IMR-90 (cell line): ENCODE data around the gene MIEN1. TPM values are rescaled to one million over a fixed set of nuclear protein-coding genes. Genes with fewer than 3 reads are reported as not detected.

ENCODE experiments used
- ATAC-seq: fragments of 200-7000 bp; cut with Tn5 transposase; 2 replicates; pipeline ENCODE4 v1.9.1; 2020; ENCODE audit warnings: low read depth, mild to moderate bottlenecking, moderate library complexity
- BruUV-seq: library from RNA; stranded (reverse); fragments of 400-500 nt; replicated peaks from 2 replicates; lab custom pipeline; 2021; lab: Mats Ljungman, UMichigan
- CTCF ChIA-PET: fragments of 300-600 bp; formaldehyde crosslinking; extraction: SDS; loops from one replicate; lab custom pipeline; 2021; ENCODE audit warnings: antibody characterized with exemption; lab: Yijun Ruan, JAX
- POLR2A ChIA-PET: fragments of 300-600 bp; sonication (Branson Sonifier 250); formaldehyde crosslinking; loops from one replicate; lab custom pipeline; 2022; ENCODE audit warnings: antibody characterized with exemption; ENCODE audit not compliant: unreplicated experiment; lab: Charles Lee
- DNase-seq: peaks from one replicate; pipeline ENCODE4 v3.0.0; 2013
- H2AFZ ChIP-seq: replicated peaks from 2 replicates; pipeline ENCODE3; 2013; ENCODE audit warnings: low read length, mild to moderate bottlenecking; ENCODE audit not compliant: poor library complexity
- H2AK5ac ChIP-seq: 2 replicates; pipeline ENCODE4 v1.6.1; 2013; ENCODE audit warnings: low read depth, low read length, inconsistent platforms
- H2AK9ac ChIP-seq: replicated peaks from 2 replicates; pipeline ENCODE3; 2013; ENCODE audit warnings: mild to moderate bottlenecking, low read depth, low read length, moderate library complexity; ENCODE audit not compliant: poor library complexity
- H2BK120ac ChIP-seq: 2 replicates; pipeline ENCODE4 v1.6.1; 2013; ENCODE audit warnings: low read depth, low read length, inconsistent platforms
- H2BK15ac ChIP-seq: 3 replicates; pipeline ENCODE4 v1.6.1; 2013; ENCODE audit warnings: low read depth, low read length, inconsistent platforms
- H2BK20ac ChIP-seq: 2 replicates; pipeline ENCODE4 v1.6.1; 2013; ENCODE audit warnings: low read depth, mild to moderate bottlenecking, inconsistent platforms, low read length, moderate library complexity
- H2BK5ac ChIP-seq: 2 replicates; pipeline ENCODE4 v1.6.1; 2013; ENCODE audit warnings: mild to moderate bottlenecking, low read depth, low read length, inconsistent platforms; ENCODE audit not compliant: poor library complexity, severe bottlenecking
- H3K14ac ChIP-seq: replicated peaks from 2 replicates; pipeline ENCODE4 v1.6.1; 2013; ENCODE audit warnings: low read depth, low read length, inconsistent platforms
- H3K18ac ChIP-seq: 2 replicates; pipeline ENCODE4 v1.6.1; 2013; ENCODE audit warnings: low read depth, low read length, control low read depth
- H3K23ac ChIP-seq: 2 replicates; pipeline ENCODE4 v1.6.1; 2013; ENCODE audit warnings: low read depth, low read length, inconsistent platforms
- H3K27ac ChIP-seq: 2 replicates; pipeline ENCODE4 v1.5.1; 2013; ENCODE audit warnings: mild to moderate bottlenecking, control low read depth, low read length; ENCODE audit not compliant: insufficient read depth
- H3K27me3 ChIP-seq: 2 replicates; pipeline ENCODE4 v1.6.1; 2013; ENCODE audit warnings: low read length; ENCODE audit not compliant: control insufficient read depth, insufficient read depth
- H3K36me3 ChIP-seq: 2 replicates; pipeline ENCODE4 v1.6.1; 2013; ENCODE audit warnings: low read length, mixed read lengths; ENCODE audit not compliant: control insufficient read depth, insufficient read depth
- H3K4ac ChIP-seq: 2 replicates; pipeline ENCODE4 v1.6.1; 2013; ENCODE audit warnings: low read depth, low read length, inconsistent platforms
- H3K4me1 ChIP-seq: 2 replicates; pipeline ENCODE4 v1.6.1; 2013; ENCODE audit warnings: low read length, mixed read lengths; ENCODE audit not compliant: control insufficient read depth, insufficient read depth
- H3K4me2 ChIP-seq: 2 replicates; pipeline ENCODE4 v1.6.1; 2013; ENCODE audit warnings: low read depth, mild to moderate bottlenecking, control low read depth, low read length, moderate library complexity
- H3K4me3 ChIP-seq: 2 replicates; pipeline ENCODE4 v1.5.1; 2013; ENCODE audit warnings: low read depth, mild to moderate bottlenecking, control low read depth, low read length, moderate library complexity; ENCODE audit not compliant: insufficient read depth
- H3K56ac ChIP-seq: 2 replicates; pipeline ENCODE4 v1.6.1; 2013; ENCODE audit warnings: low read length, inconsistent platforms; ENCODE audit not compliant: insufficient read depth; ENCODE audit errors: extremely low read depth
- H3K79me1 ChIP-seq, 2 experiments: 2 replicates each; pipeline ENCODE4 v1.6.1; 2013; ENCODE audit warnings: low read length in 2 of 2, inconsistent platforms in 1 of 2, low read depth in 1 of 2
- H3K9ac ChIP-seq: 2 replicates; pipeline ENCODE4 v1.6.1; 2013; ENCODE audit warnings: low read depth, low read length, control low read depth
- H3K9me1 ChIP-seq: 2 replicates; pipeline ENCODE4 v1.6.1; 2013; ENCODE audit warnings: low read length, inconsistent platforms; ENCODE audit not compliant: insufficient read depth
- H3K9me3 ChIP-seq: 2 replicates; pipeline ENCODE4 v1.6.1; 2013; ENCODE audit warnings: low read length; ENCODE audit not compliant: control insufficient read depth, insufficient read depth
- H4K20me1 ChIP-seq: 2 replicates; pipeline ENCODE4 v1.6.1; 2013; ENCODE audit warnings: low read length, inconsistent platforms; ENCODE audit not compliant: insufficient read depth
- H4K5ac ChIP-seq: 2 replicates; pipeline ENCODE4 v1.6.1; 2013; ENCODE audit warnings: mild to moderate bottlenecking, low read depth, low read length, control low read depth
- H4K8ac ChIP-seq, 2 experiments: 2 replicates each; pipeline ENCODE4 v1.6.1; 2013; ENCODE audit warnings: low read depth in 2 of 2, low read length in 2 of 2, control low read depth in 1 of 2, inconsistent platforms in 1 of 2
- H4K91ac ChIP-seq: 2 replicates; pipeline ENCODE4 v1.6.1; 2013; ENCODE audit warnings: low read depth, low read length, inconsistent platforms; ENCODE audit not compliant: insufficient read depth
- CEBPB ChIP-seq: IDR thresholded peaks from 2 replicates; pipeline ENCODE4 v1.6.1; 2012; ENCODE audit warnings: low read depth, low read length, improper control_type of control experiment
- MAZ ChIP-seq: IDR thresholded peaks from 2 replicates; pipeline ENCODE4 v1.6.1; 2012; ENCODE audit warnings: low read depth, mild to moderate bottlenecking, low read length, improper control_type of control experiment, moderate library complexity, borderline replicate concordance
- POLR2A ChIP-seq: IDR thresholded peaks from 2 replicates; pipeline ENCODE4 v1.6.1; 2012; ENCODE audit warnings: mild to moderate bottlenecking, low read depth, low read length
- RAD21 ChIP-seq: IDR thresholded peaks from 2 replicates; pipeline ENCODE4 v1.6.1; 2012; ENCODE audit warnings: low read length, improper control_type of control experiment
- RCOR1 ChIP-seq: IDR thresholded peaks from 2 replicates; pipeline ENCODE4 v1.6.1; 2012; ENCODE audit warnings: mild to moderate bottlenecking, low read length, improper control_type of control experiment; ENCODE audit not compliant: insufficient replicate concordance
- RFX5 ChIP-seq: IDR thresholded peaks from 2 replicates; pipeline ENCODE4 v1.8.0; 2012; ENCODE audit warnings: low read depth, mild to moderate bottlenecking, low read length, moderate library complexity
- SMC3 ChIP-seq: fragments of 150-350 bp; IDR thresholded peaks from 2 replicates; pipeline ENCODE4 v1.6.1; 2016; ENCODE audit warnings: low read depth, mild to moderate bottlenecking, antibody characterized with exemption, low read length, moderate library complexity
- WGBS, 2 experiments: methylation state at CpG; one replicate each; pipeline versions ENCODE4 v1.1.5 to v1.1.7; 2013; ENCODE audit warnings: missing lambda C conversion rate in 2 of 2; ENCODE audit not compliant: insufficient read length in 1 of 2; ENCODE audit errors: extremely low coverage in 2 of 2; 5-methylcytosine and 5-hydroxymethylcytosine counted together
- dilution Hi-C: fragments of 300-500 bp; cut with HindIII; formaldehyde crosslinking; loops from one replicate; pipeline ENCODE4 v1.14.3; 2018; ENCODE audit warnings: low sequenced_read_pairs; ENCODE audit not compliant: unreplicated experiment
- in situ Hi-C: fragments of 300-500 bp; cut with MboI; formaldehyde crosslinking; loops from 3 replicates; pipeline ENCODE4 v1.14.3; 2019; ENCODE audit warnings: low sequenced_read_pairs, inconsistent platforms, mixed read lengths
- intact Hi-C: fragments of 100-400 bp; cut with micrococcal nuclease; formaldehyde crosslinking; loops from 2 replicates; pipeline ENCODE4 v1.10.0; 2022
- microRNA-seq, 2 experiments: library from miRNA; stranded (forward) in 1 of 2; unstranded in 1 of 2; fragments of 10-50 nt in 1 of 2; fragments of <30 nt in 1 of 2; gene quantifications in 1 of 2; microRNA quantifications in 1 of 2; one replicate each; pipeline versions ENCODE3 to v1.1.0; 2013 to 2020; ENCODE audit not compliant: insufficient read depth in 1 of 2, insufficient read length in 1 of 2, unreplicated experiment in 1 of 2
- polyA plus RNA-seq, 3 experiments: library from polyadenylated mRNA; depleted of rRNA; stranded (reverse); fragments of >200 nt; gene quantifications; 2 replicates each; pipeline ENCODE4 v1.2.3, GENCODE V29; 2012; ENCODE audit warnings: low replicate concordance in 1 of 3
- small RNA-seq, 5 experiments: library from RNA; depleted of rRNA; stranded (forward); fragments of <200 nt; gene quantifications; one replicate each; pipeline ENCODE3, GENCODE V24; 2012
- total RNA-seq: library from RNA; depleted of rRNA; stranded (reverse); fragments of >200 nt; gene quantifications from 2 replicates; pipeline ENCODE4 v1.2.3, GENCODE V29; 2012; rRNA removed

MIEN1 gene
- total and polyA plus RNA-seq, 2 of the 4 experiments (the other 2 are of a cell fraction): 20.3 to 75.6 TPM

DNA sequence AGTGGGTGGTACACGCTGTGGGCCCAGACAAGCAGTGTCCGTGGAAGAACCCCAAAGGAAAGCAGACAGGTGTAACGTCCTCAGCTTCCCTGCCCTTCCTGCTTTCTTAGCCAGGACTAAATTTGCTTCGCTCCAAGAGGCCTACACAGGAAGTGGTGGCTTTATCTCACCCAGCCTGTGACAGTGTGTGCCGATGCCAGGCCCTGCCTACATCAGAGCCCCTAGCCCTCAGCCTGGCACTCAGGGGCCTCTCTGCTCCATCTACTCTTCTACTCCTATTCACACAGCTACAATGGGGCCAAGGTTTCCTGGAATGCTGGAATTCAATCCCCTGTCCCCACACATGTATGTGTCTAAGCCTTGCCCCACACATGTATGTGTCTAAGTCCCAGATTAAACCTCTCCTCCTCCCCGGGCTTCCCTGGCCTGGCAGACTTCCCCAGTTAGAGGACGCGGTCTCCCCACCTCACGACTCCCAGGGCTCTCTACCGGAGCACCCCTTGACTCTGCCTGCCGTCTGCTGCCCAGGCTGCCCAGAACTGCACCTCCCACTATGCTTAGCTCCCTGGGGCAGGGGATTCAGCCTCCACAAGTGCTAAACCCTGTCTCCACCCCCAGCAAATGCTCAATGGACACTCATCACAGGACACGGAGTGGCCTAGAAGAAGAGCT, 50.7 kb downstream of the MIEN1 start:
- no peak overlapping the region for H2BK20ac ChIP-seq
- H3K79me1 ChIP-seq: no peaks in the 10 kb centered on the region
- H3K56ac ChIP-seq: no peak overlapping the region
- no peak overlapping the region for H3K14ac ChIP-seq
- H3K4me1 ChIP-seq: peaks cover 7% of the 10 kb centered on the region
- no peak overlapping the region for H3K4me3 ChIP-seq
- H3K23ac ChIP-seq: no peak overlapping the region
- H2AK9ac ChIP-seq: peak overlapping the region; percentile 8
- H2BK15ac ChIP-seq: no peak overlapping the region
- intact Hi-C loops: no loop called here
- H4K5ac ChIP-seq: no peak overlapping the region
- H4K91ac ChIP-seq: no peak overlapping the region
- no peak overlapping the region for H2BK5ac ChIP-seq
- WGBS, 2 experiments: 100% methylated on average over 1 of the region's 12 CpGs; no CpG with 5 or more reads in 1 of the 2 experiments
- DNase-seq (no peak), ATAC-seq (no peak)
- peaks cover 7% of the 10 kb centered on the region; the same call in 1 of the 2 replicates for H3K9me1 ChIP-seq
- peaks cover 11% of the 10 kb centered on the region for H3K36me3 ChIP-seq
- in situ Hi-C loops: no loop called here
- no peaks in the 10 kb centered on the region for H3K9me3 ChIP-seq
- CTCF ChIA-PET: interaction anchor here (1.2 kb wide), 1 partner anchor 11 kb away, joined by 3 read pairs; no protein-coding TSS in a partner anchor
- no peak overlapping the region for H4K8ac ChIP-seq
- no peak overlapping the region for H2AK5ac ChIP-seq
- POLR2A ChIA-PET: no interaction called here
- H3K9ac ChIP-seq: no peak overlapping the region
- no peak overlapping the region for H3K18ac ChIP-seq
- H3K4ac ChIP-seq: no peak overlapping the region
- no TSS peak for BruUV-seq
- H3K27me3 ChIP-seq: no peaks in the 10 kb centered on the region
- H2BK120ac ChIP-seq: no peak overlapping the region
- TF ChIP-seq POLR2A: no peak
- TF ChIP-seq RAD21: no peak
- no peak for TF ChIP-seq RFX5
- no peak for TF ChIP-seq RCOR1
- TF ChIP-seq SMC3: no peak
- TF ChIP-seq CEBPB: no peak
- no peak for TF ChIP-seq MAZ
- dilution Hi-C loops: no loop called here
- no peak overlapping the region for H3K4me2 ChIP-seq
- H4K20me1 ChIP-seq: no peaks in the 10 kb centered on the region
- H2AFZ ChIP-seq: no peak overlapping the region
- no peak overlapping the region for H3K27ac ChIP-seq

Small RNA genes lying within 50 kb of the gene (microRNA-seq; reads per million reads assigned to microRNA genes)
- 0 to 0.73 reads per million in 2 experiments for gene MIR4728

Small RNA genes lying within 50 kb of the gene (small RNA-seq; reads per million reads assigned to genes)
- 0 reads per million in 5 experiments for gene MIR4728

Other genes starting within 250 kb of the MIEN1 start
- not detected in 2 replicates for gene NEUROD2, start 122.6 kb downstream of the MIEN1 start, total RNA-seq
- not detected in 2 replicates for gene NEUROD2, start 122.6 kb downstream of the MIEN1 start, polyA plus RNA-seq (2012; rRNA removed)
- not detected in 2 replicates for gene PPP1R1B, start 103.6 kb downstream of the MIEN1 start, total RNA-seq
- not detected in 2 replicates for gene PPP1R1B, start 103.6 kb downstream of the MIEN1 start, polyA plus RNA-seq (2012; rRNA removed)
- gene STARD3, start 93.4 kb downstream of the MIEN1 start, total RNA-seq: 8.1 and 8.6 TPM in 2 replicates
- gene STARD3, start 93.4 kb downstream of the MIEN1 start, polyA plus RNA-seq (2012; rRNA removed): 50.4 and 69.2 TPM in 2 replicates
- under 0.01 TPM in 2 replicates for gene TCAP, start 65.2 kb downstream of the MIEN1 start, total RNA-seq
- 0.21 and 0.26 TPM in 2 replicates for gene TCAP, start 65.2 kb downstream of the MIEN1 start, polyA plus RNA-seq (2012; rRNA removed)
- gene PNMT, start 62.1 kb downstream of the MIEN1 start, total RNA-seq: not detected in 2 replicates
- not detected in 2 replicates for gene PNMT, start 62.1 kb downstream of the MIEN1 start, polyA plus RNA-seq (2012; rRNA removed)
- gene PGAP3, start 42.5 kb downstream of the MIEN1 start, total RNA-seq: 3.6 and 4.3 TPM in 2 replicates
- gene PGAP3, start 42.5 kb downstream of the MIEN1 start, polyA plus RNA-seq (2012; rRNA removed): 9.8 and 10.4 TPM in 2 replicates
- gene ERBB2, start 30.5 kb downstream of the MIEN1 start, total RNA-seq: 26.1 and 28.7 TPM in 2 replicates
- 33.3 and 34.6 TPM in 2 replicates for gene ERBB2, start 30.5 kb downstream of the MIEN1 start, polyA plus RNA-seq (2012; rRNA removed)
- under 0.01 and 0.18 TPM in 2 replicates for gene GRB7, start 7.4 kb upstream of the MIEN1 start, total RNA-seq
- gene GRB7, start 7.4 kb upstream of the MIEN1 start, polyA plus RNA-seq (2012; rRNA removed): 0.14 and 0.36 TPM in 2 replicates
- gene IKZF3, start 133.8 kb upstream of the MIEN1 start, total RNA-seq: not detected in 2 replicates
- gene IKZF3, start 133.8 kb upstream of the MIEN1 start, polyA plus RNA-seq (2012; rRNA removed): not detected in 2 replicates
- not detected in 2 replicates for gene ZPBP2, start 137.7 kb upstream of the MIEN1 start, total RNA-seq
- not detected in 2 replicates for gene ZPBP2, start 137.7 kb upstream of the MIEN1 start, polyA plus RNA-seq (2012; rRNA removed)
- 1.4 and 1.7 TPM in 2 replicates for gene GSDMB, start 188.1 kb upstream of the MIEN1 start, total RNA-seq
- 5.1 and 7.5 TPM in 2 replicates for gene GSDMB, start 188.1 kb upstream of the MIEN1 start, polyA plus RNA-seq (2012; rRNA removed)
- gene ORMDL3, start 197.1 kb upstream of the MIEN1 start, total RNA-seq: 45.7 and 46.4 TPM in 2 replicates
- gene ORMDL3, start 197.1 kb upstream of the MIEN1 start, polyA plus RNA-seq (2012; rRNA removed): 68.9 and 78.6 TPM in 2 replicates
- gene LRRC3C, start 197.2 kb upstream of the MIEN1 start, total RNA-seq: not detected in 2 replicates
- gene LRRC3C, start 197.2 kb upstream of the MIEN1 start, polyA plus RNA-seq (2012; rRNA removed): not detected in 2 replicates
- gene GSDMA, start 232.5 kb upstream of the MIEN1 start, total RNA-seq: not detected in 2 replicates
- 0.04 TPM in 1 of 2 replicates, not detected in the other for gene GSDMA, start 232.5 kb upstream of the MIEN1 start, polyA plus RNA-seq (2012; rRNA removed)